Suppressor macrophage (primary cell): ENCODE results near the gene SLC27A1.
"Not testable (repeated sequence)": the region's sequence is repeated elsewhere in the genome, so short reads cannot be mapped to it uniquely, and the experiment has no call there.

Experiments used
- DNase-seq, 4 experiments: peaks; one replicate each; pipeline ENCODE4 v3.0.0-alpha.2; 2020 to 2022

SLC27A1 gene

GRCh38 chr19:17457616-17458015 lies 12.7 kb upstream of the SLC27A1 start:
- no peak for DNase-seq

DNA sequence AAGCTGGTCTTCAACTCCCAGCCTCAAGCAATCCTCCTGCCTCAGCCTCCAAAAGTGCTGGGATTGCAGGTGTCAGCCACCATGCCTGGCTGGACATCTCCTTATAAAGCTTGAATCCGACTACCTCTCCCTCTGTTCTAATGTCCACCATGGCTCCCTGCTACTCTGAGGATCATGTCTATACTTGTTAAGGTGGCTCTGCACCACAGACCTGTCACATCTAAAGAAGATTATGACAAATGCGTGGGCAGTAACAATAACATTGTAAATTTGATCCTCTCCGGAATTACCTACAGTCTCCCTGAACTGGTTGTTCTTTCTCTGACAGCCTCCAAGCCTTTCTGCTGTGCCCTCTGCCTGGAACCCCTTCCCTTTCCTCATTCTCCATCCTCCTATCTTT lies 11.4 kb upstream of the SLC27A1 start:
- DNase-seq, result no peak

DNA sequence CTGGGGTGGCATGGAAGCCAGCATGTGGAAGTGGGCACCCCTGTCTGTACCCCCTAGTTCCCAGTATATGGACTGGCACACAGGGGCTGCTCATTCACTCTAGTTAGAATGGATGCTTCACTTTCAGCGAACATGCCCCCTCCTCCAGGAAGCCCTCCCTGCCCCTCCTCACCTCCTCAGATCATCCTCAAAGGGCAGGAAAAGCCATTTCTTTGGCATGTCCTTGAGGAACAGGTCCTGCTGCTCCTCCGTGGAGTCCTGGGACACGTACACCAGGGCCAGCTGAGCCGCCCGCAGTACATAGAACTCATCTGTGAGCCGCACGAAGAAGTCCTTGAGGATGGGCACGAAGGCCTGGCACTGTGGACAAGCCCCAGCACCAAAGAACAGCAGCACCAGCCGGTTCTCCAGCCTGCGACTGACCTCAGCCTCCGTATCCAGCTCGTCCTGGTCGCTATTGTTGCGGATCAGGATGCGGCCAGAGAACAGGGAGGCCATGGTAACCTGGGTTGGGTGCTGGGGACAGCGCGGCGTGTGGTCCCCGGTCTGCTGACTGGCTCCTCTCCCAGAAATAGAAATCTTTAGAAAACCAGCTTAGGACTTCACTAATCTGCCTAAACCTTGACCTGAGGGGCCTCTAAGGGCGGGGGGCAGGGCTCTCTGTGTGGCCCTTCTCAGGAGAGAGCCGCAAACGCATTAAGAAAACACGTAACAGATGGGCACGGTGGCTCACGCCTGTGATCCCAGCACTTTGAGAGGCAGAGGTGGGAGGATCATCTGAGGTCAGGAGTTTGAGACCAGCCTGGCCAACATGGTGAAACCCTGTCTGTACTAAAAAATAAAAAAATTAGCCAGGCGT lies 9.7 kb upstream of the SLC27A1 start, which contains the start of gene NXNL1:
NXNL1 (minus strand) TSS at position 555 of the 859 bp plus-strand sequence; CDS start at position 498, 57 bp downstream.
- DNase-seq, result no peak

GRCh38 chr19:17466487-17466850 lies 3.9 kb upstream of the SLC27A1 start:
- no peak for DNase-seq

DNA sequence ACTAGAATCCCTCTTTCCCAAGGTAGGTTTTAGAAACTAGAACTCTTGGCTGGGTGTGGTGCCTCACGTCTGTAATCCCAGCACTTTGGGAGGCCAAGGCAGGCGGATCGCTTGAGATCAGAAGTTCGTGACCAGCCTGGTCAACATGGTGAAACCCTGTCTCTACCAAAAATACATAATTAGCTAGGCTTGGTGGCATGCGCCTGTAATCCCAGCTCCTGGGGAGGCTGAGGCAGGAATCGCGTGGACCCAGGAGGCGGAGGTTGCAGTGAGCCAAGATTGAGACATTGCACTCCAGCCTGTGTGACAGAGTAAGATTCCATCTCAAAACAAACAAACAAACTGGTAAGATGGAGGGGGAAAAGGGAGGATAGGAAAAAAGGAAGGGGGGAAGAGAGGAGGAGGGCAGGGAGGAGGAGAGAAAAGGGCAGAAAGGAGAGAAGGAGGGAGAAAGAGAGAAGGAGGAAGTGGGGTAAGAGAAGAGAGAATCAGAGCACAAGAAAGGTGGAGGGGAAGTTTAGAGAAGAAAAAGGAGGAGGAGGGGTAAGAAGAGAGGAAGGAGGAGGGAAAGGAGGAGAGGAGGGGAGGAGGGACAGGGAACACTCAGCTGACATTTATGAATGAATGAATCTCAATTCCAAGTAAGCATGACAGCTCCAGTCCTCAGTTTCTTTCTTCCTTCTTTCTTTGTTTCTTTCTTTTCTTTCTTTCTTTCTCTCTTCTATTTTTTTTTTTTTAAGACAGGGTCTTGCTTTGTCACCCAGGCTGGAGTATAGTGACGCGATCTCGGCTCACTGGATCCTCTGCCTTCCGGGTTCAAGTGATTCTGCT lies 2.6 kb upstream of the SLC27A1 start:
- no peak for DNase-seq

- DNase-seq, result no peak
Observed at GRCh38 chr19:17468302-17469091, 1.8 kb upstream of the SLC27A1 start.

DNA sequence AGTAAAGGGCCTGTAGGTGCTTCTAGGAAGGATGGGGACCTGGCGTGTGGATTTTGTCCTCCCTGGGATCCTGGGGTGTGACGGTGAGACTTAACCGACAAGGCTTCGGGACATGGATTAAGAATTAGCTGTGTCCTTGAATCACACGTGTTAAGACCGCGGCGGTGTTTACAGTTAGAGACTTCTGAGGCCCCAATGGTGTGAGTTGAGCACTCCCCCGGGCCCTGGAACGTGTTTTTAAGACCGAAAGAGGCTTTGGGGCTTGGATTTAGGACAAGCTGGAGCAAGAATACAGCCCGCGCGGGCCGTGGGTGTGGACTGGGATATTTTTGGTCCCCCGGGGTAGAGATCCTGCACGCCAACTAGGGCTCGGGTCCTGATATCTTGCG lies 1.2 kb upstream of the SLC27A1 start:
- DNase-seq, result no peak

GRCh38 chr19:17469481-17470067 lies 750 bp upstream of the SLC27A1 start:
- peak; percentile 87 to 96 (median 92) for DNase-seq

GRCh38 chr19:17471410-17472125 lies 1.2 kb downstream of the SLC27A1 start:
- no peak for DNase-seq

DNA sequence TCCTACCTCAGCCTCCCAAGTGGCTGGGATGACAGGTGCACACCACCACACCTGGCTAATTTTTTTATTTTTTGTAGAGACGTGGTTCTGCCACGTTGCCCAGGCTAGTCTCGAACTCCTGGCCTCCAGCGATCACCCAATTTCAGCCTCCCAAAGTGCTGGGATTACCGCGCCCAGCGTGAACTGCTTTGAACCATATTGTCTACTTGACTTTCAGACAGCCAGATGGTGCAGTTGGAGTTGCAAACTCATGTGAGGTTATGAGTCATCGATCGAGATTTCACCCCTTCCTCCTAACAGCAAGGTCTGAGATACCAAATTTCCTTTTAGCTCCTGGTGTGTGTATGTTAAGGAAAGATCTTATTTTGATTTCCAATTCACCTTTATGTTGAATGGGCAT lies 2.7 kb downstream of the SLC27A1 start:
- peak; percentile 82 to 92 (median 88) for DNase-seq

DNA sequence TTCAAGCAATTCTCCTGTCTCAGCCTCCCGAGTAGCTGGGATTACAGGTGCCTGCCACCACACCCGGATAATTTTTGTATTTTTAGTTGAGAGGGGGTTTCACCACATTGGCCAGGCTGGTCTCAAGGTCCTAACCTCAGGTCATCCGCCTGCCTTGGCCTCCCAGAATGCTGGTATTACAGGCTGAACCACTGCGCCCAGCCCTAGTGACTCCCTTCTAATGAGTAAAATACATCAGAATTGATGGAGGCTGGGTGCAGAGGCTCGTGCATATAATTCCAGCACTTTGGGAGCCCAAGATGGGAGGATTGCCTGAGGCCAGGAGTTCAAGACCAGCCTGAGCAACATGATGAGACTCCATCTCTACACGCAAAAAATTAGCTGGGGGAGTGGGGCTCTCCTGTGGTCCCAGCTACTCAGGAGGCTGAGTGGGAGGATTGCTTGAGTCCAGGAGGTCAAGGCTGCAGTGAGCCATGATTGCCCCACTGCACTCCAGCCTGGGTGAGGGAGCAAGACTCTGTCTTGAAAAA lies 4.8 kb downstream of the SLC27A1 start:
- DNase-seq, result not testable (repeated sequence)

GRCh38 chr19:17475541-17476115 lies 5.3 kb downstream of the SLC27A1 start:
- DNase-seq, result peak; percentile 83 to 89 (median 86)

DNA sequence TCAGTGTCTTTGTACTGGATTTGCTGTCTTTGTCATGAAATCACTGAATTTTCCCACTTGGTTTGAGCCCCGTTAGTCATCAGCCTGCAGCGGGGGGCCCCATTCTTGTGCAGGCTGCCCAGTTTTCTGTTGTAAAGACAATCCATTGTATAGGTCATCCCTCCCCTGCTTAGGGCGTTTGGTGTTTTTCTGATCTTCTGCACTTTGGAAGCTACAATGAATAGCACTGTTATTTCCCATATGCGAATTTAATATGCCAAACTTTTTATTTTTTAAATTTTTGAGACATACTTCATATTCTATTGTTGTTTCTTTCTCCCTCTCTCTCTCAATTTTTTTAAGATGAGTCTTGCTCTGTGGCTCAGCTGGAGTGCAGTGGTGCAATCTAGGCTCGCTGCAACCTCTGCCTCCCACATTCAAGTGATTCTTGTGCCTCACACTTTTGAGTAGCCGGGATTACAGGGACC lies 9.0 kb downstream of the SLC27A1 start:
- DNase-seq, result peak in 3 of 4 experiments; percentile 51 to 71 (median 59)

- no peak for DNase-seq
Observed at GRCh38 chr19:17481986-17482385, 11.7 kb downstream of the SLC27A1 start.

- peak in 3 of 4 experiments; percentile 34 to 51 (median 45) for DNase-seq
Observed at GRCh38 chr19:17482877-17483604, 12.7 kb downstream of the SLC27A1 start.

DNA sequence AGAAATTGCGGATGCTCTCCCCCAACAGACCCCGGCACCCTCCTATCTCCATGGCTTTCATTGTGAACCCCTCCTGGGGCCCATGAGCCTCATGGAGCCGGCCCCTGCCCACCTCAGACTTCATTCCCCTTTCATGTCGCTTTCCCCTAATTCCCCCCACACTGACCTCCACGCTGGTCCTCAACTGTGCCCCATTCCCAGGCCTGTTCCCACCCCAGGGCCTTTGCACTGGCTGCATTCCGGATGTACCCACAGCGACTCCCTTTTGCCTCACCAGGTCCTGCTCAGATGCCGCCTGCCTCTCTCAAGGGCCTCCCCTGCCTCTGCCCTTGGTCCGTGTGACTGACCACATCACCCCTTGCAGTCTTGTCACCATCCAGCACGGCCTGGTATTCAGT lies 13.3 kb downstream of the SLC27A1 start:
- no peak for DNase-seq

GRCh38 chr19:17484520-17485185 lies 14.3 kb downstream of the SLC27A1 start:
- no peak for DNase-seq

DNA sequence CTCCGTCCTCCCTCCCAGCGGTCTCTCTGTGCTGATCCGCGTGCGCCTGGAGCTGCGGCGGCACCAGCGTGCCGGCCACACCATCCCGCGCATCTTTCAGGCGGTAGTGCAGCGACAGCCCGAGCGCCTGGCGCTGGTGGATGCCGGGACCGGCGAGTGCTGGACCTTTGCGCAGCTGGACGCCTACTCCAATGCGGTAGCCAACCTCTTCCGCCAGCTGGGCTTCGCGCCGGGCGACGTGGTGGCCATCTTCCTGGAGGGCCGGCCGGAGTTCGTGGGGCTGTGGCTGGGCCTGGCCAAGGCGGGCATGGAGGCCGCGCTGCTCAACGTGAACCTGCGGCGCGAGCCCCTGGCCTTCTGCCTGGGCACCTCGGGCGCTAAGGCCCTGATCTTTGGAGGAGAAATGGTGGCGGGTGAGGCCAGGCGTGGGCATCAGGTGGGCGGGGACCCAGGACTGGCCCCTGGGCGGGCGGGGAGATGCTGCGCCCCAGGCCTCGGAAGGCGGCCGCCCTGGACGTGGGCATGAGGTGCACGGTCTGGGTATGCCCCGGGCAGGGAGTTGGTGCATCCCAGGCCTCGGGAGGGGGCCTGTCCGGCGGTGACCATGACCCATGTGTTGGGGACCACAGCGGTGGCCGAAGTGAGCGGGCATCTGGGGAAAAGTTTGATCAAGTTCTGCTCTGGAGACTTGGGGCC lies 16.4 kb downstream of the SLC27A1 start:
- DNase-seq, result no peak
